OCI-LY1 (cell line): Measurements from ENCODE around the gene IFITM5.

Experiments used
- EZH2 ChIP-seq: fragments of 200-600 bp; sonication (generic), shearing (Covaris generic); IDR thresholded peaks from 2 replicates; pipeline ENCODE4 v1.8.0; 2017; ENCODE audit warnings: borderline replicate concordance, mixed run types, mild to moderate bottlenecking, antibody characterized with exemption, low read length, moderate library complexity, mixed read lengths
- TF ChIP-seq, protein P1 (sequence below): fragments of 200-600 bp; sonication (generic), shearing (Covaris generic); IDR thresholded peaks from 2 replicates; pipeline ENCODE4 v1.5.1; 2017; ENCODE audit warnings: mild to moderate bottlenecking, antibody characterized with exemption, low read length, moderate library complexity, mixed read lengths

DNA sequence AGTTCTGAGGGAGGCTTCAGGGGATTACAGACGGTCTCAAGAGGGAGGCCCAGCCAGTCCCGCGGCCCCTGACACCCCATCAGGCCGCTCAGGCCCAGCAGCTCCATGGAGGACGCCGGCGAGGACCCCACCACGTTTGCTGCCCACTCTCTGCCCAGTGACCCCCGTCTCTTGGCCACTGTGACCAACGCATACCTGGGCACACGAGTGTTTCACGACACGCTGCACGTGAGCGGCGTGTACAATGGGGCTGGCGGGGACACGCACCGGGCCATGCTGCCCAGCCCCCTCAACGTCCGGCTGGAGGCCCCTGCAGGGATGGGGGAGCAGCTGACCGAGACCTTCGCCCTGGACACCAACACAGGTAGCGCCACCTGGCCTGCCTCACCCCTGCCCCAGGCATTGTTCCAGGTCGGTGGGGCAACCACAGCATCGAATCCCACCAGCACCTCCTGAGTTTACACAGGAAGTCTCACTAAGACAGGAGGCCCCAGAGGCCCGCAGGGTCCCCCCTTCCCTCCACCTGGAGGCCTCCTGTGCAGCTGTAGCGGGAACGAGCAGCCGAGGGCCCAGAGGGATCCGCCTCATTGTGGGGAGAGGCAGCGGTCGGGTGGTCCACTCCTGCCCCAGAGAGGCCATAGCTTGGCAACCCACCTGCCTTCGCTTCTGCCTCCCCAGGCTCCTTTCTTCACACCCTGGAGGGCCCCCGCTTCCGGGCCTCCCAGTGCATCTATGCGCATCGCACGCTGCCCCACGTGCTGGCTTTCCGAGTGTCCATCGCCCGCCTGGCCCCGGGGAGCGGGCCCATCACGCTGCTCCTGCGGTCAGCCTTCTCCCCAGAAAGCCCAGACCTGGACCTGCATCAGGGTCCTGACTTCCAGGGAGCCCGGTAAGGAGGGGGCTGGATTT is 9.4 kb downstream of the IFITM5 start:
- TF ChIP-seq, protein P1, sequence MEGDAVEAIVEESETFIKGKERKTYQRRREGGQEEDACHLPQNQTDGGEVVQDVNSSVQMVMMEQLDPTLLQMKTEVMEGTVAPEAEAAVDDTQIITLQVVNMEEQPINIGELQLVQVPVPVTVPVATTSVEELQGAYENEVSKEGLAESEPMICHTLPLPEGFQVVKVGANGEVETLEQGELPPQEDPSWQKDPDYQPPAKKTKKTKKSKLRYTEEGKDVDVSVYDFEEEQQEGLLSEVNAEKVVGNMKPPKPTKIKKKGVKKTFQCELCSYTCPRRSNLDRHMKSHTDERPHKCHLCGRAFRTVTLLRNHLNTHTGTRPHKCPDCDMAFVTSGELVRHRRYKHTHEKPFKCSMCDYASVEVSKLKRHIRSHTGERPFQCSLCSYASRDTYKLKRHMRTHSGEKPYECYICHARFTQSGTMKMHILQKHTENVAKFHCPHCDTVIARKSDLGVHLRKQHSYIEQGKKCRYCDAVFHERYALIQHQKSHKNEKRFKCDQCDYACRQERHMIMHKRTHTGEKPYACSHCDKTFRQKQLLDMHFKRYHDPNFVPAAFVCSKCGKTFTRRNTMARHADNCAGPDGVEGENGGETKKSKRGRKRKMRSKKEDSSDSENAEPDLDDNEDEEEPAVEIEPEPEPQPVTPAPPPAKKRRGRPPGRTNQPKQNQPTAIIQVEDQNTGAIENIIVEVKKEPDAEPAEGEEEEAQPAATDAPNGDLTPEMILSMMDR, result no peak
- TF ChIP-seq EZH2, result no peak
